SK-N-SH (cell line): ENCODE results near the gene DNM2. TPM values are rescaled to one million over a fixed set of nuclear protein-coding genes. Genes with fewer than 3 reads are reported as not detected.

Source experiments
- CTCF ChIA-PET: fragments of 300-600, 350-600 bp; formaldehyde crosslinking; extraction: SDS; loops from one replicate; lab custom pipeline; 2021; lab: Yijun Ruan, JAX
- POLR2A ChIA-PET: fragments of 350-600 bp; sonication (Branson Sonifier 250); formaldehyde crosslinking; extraction: SDS; loops from one replicate; lab custom pipeline; 2020; ENCODE audit warnings: antibody characterized with exemption, inconsistent platforms; lab: Yijun Ruan, JAX
- DNase-seq: peaks from one replicate; pipeline ENCODE4 v3.0.0; 2012
- H2AFZ ChIP-seq: fragments of 200-600 bp; sonication (generic); 2 replicates; pipeline ENCODE4 v1.8.1; 2016; ENCODE audit warnings: antibody characterized with exemption, mild to moderate bottlenecking, low read depth
- H3F3A ChIP-seq: fragments of 200-600 bp; sonication (generic); replicated peaks from 2 replicates; pipeline ENCODE3; 2016; ENCODE audit warnings: antibody characterized with exemption, mild to moderate bottlenecking; ENCODE audit not compliant: insufficient read depth
- H3K27ac ChIP-seq, 2 experiments: fragments of 200-500 bp in 1 of 2; fragments of 200-600 bp in 1 of 2; sonication (Bioruptor generic) in 1 of 2; sonication (generic), shearing (Covaris generic) in 1 of 2; 2 replicates each; pipeline versions ENCODE4 v1.5.1 to v1.6.1; 2014 to 2016; ENCODE audit warnings: low read depth in 2 of 2, inconsistent platforms in 1 of 2, low read length in 1 of 2, mild to moderate bottlenecking in 1 of 2, mixed read lengths in 1 of 2
- H3K27me3 ChIP-seq: fragments of 200-600 bp; sonication (generic), shearing (Covaris generic); 2 replicates; pipeline ENCODE4 v1.6.1; 2016; ENCODE audit warnings: mixed run types; ENCODE audit not compliant: insufficient read depth
- H3K36me3 ChIP-seq, 2 experiments: fragments of 200-500 bp in 1 of 2; fragments of 200-600 bp in 1 of 2; sonication (Bioruptor generic) in 1 of 2; sonication (generic) in 1 of 2; replicated peaks in 1 of 2; 2 replicates each; pipeline versions ENCODE3 to v1.5.1; 2014 to 2016; ENCODE audit warnings: low read length in 1 of 2, mild to moderate bottlenecking in 1 of 2; ENCODE audit not compliant: insufficient read depth in 2 of 2, control insufficient read depth in 1 of 2
- H3K4me1 ChIP-seq, 2 experiments: fragments of 200-500 bp in 1 of 2; fragments of 200-600 bp in 1 of 2; sonication (Bioruptor generic) in 1 of 2; sonication (generic), shearing (Covaris generic) in 1 of 2; 2 replicates each; pipeline versions ENCODE4 v1.5.1 to v1.6.1; 2014 to 2016; ENCODE audit warnings: low read depth in 1 of 2, low read length in 1 of 2, mixed run types in 1 of 2; ENCODE audit not compliant: insufficient read depth in 2 of 2, control insufficient read depth in 1 of 2
- H3K4me2 ChIP-seq: fragments of 200-600 bp; sonication (generic), shearing (Covaris generic); 2 replicates; pipeline ENCODE4 v1.6.1; 2017; ENCODE audit warnings: mixed run types
- H3K4me3 ChIP-seq, 2 experiments: fragments of 200-500 bp in 1 of 2; fragments of 200-600 bp in 1 of 2; sonication (Bioruptor generic) in 1 of 2; sonication (generic), shearing (Covaris generic) in 1 of 2; 2 replicates each; pipeline versions ENCODE4 v1.5.1 to v1.8.1; 2014 to 2016; ENCODE audit warnings: low read depth in 2 of 2, inconsistent platforms in 1 of 2, low read length in 1 of 2, mild to moderate bottlenecking in 1 of 2, mixed read lengths in 1 of 2, moderate library complexity in 1 of 2
- H3K79me2 ChIP-seq: fragments of 200-600 bp; sonication (generic); 2 replicates; pipeline ENCODE4 v1.8.1; 2017; ENCODE audit warnings: mild to moderate bottlenecking; ENCODE audit not compliant: insufficient read depth
- H3K9ac ChIP-seq: fragments of 200-600 bp; sonication (generic); 2 replicates; pipeline ENCODE4 v1.6.1; 2017; ENCODE audit warnings: mixed run types
- H3K9me2 ChIP-seq: fragments of 200-600 bp; sonication (generic); 2 replicates; pipeline ENCODE4 v1.6.1; 2017; ENCODE audit warnings: mixed run types
- H3K9me3 ChIP-seq: fragments of 200-600 bp; sonication (generic); 2 replicates; pipeline ENCODE4 v1.6.1; 2017; ENCODE audit warnings: mixed run types, mild to moderate bottlenecking, moderate library complexity
- H4K20me1 ChIP-seq: fragments of 200-600 bp; sonication (generic); 2 replicates; pipeline ENCODE4 v1.6.1; 2017; ENCODE audit warnings: mild to moderate bottlenecking, mixed run types; ENCODE audit not compliant: insufficient read depth
- CHD2 ChIP-seq: fragments of 150-350 bp; IDR thresholded peaks from 2 replicates; pipeline ENCODE4 v1.6.1; 2018; ENCODE audit warnings: low read length; ENCODE audit not compliant: partially characterized antibody
- CTCF ChIP-seq: fragments of 200-600 bp; sonication (generic); IDR thresholded peaks from 2 replicates; pipeline ENCODE4 v1.6.1; 2017; ENCODE audit warnings: antibody characterized with exemption, mild to moderate bottlenecking, moderate library complexity
- EP300 ChIP-seq, 2 experiments: IDR thresholded peaks; 2 replicates each; pipeline versions ENCODE4 v1.4.0 to v1.6.1; 2012; ENCODE audit warnings: borderline replicate concordance in 1 of 2, low read depth in 1 of 2, low read length in 1 of 2
- FOSL2 ChIP-seq: IDR thresholded peaks from 2 replicates; pipeline ENCODE4 v1.4.0; 2012; ENCODE audit warnings: low read depth, mild to moderate bottlenecking, moderate library complexity, borderline replicate concordance
- FOXJ3 ChIP-seq: sonication (generic); formaldehyde crosslinking; IDR thresholded peaks from 2 replicates; pipeline ENCODE4 v1.5.1; 2020; ENCODE audit warnings: mild to moderate bottlenecking, missing genetic modification reagents
- FOXM1 ChIP-seq: IDR thresholded peaks from 2 replicates; pipeline ENCODE4 v1.4.0; 2012; ENCODE audit warnings: low read depth, mild to moderate bottlenecking
- GABPA ChIP-seq: IDR thresholded peaks from 2 replicates; pipeline ENCODE4 v1.4.0; 2012; ENCODE audit warnings: low read depth, mild to moderate bottlenecking
- GATA2 ChIP-seq: sonication (generic); formaldehyde crosslinking; IDR thresholded peaks from 2 replicates; pipeline ENCODE4 v1.5.0; 2020; ENCODE audit warnings: mild to moderate bottlenecking, missing genetic modification reagents
- JUND ChIP-seq: IDR thresholded peaks from 2 replicates; pipeline ENCODE4 v1.4.0; 2012
- MEF2A ChIP-seq: IDR thresholded peaks from 2 replicates; pipeline ENCODE4 v1.4.0; 2012; ENCODE audit warnings: low read depth, borderline replicate concordance
- MXI1 ChIP-seq: IDR thresholded peaks from 2 replicates; pipeline ENCODE4 v1.6.1; 2012; ENCODE audit warnings: mild to moderate bottlenecking, low read depth, low read length, improper control_type of control experiment
- PBX3 ChIP-seq: IDR thresholded peaks from 2 replicates; pipeline ENCODE4; 2012
- RAD21 ChIP-seq: IDR thresholded peaks from 2 replicates; pipeline ENCODE4 v1.6.1; 2012; ENCODE audit warnings: mild to moderate bottlenecking, low read length
- RFX5 ChIP-seq: IDR thresholded peaks from 2 replicates; pipeline ENCODE4 v1.6.1; 2012; ENCODE audit warnings: mild to moderate bottlenecking, improper control_type of control experiment, low read length
- RXRA ChIP-seq: IDR thresholded peaks from 2 replicates; pipeline ENCODE4 v1.4.0; 2012; ENCODE audit warnings: low read depth, mild to moderate bottlenecking, borderline replicate concordance
- SIN3A ChIP-seq: IDR thresholded peaks from 2 replicates; pipeline ENCODE4 v1.6.1; 2012; ENCODE audit warnings: low read depth, mild to moderate bottlenecking, low read length, moderate library complexity, borderline replicate concordance
- SMC3 ChIP-seq: IDR thresholded peaks from 2 replicates; pipeline ENCODE4 v1.6.1; 2012; ENCODE audit warnings: low read depth, low read length, improper control_type of control experiment
- TCF12 ChIP-seq: IDR thresholded peaks from 2 replicates; pipeline ENCODE4 v1.4.0; 2012
- USF1 ChIP-seq: IDR thresholded peaks from 2 replicates; pipeline ENCODE4 v1.4.0; 2012; ENCODE audit warnings: low read depth, borderline replicate concordance
- YY1 ChIP-seq: IDR thresholded peaks from 2 replicates; pipeline ENCODE4 v1.4.0; 2012; ENCODE audit warnings: low read depth, mild to moderate bottlenecking
- WGBS: methylation state at CpG from one replicate; pipeline ENCODE4 v1.1.6; 2017; ENCODE audit warnings: low lambda C conversion rate; 5-methylcytosine and 5-hydroxymethylcytosine counted together
- polyA plus RNA-seq, 3 experiments: library from polyadenylated mRNA; depleted of rRNA; stranded (reverse); fragments of >200 nt; gene quantifications; 2 replicates each; pipeline ENCODE4 v1.2.3, GENCODE V29; 2012
- TF ChIP-seq, protein P1 (sequence below): IDR thresholded peaks from 2 replicates; pipeline ENCODE4 v1.4.0; 2012; ENCODE audit warnings: low read depth, borderline replicate concordance

DNM2 gene
- polyA plus RNA-seq, 1 of the 3 experiments (the other 2 are of a cell fraction), result 52.5 TPM

DNA sequence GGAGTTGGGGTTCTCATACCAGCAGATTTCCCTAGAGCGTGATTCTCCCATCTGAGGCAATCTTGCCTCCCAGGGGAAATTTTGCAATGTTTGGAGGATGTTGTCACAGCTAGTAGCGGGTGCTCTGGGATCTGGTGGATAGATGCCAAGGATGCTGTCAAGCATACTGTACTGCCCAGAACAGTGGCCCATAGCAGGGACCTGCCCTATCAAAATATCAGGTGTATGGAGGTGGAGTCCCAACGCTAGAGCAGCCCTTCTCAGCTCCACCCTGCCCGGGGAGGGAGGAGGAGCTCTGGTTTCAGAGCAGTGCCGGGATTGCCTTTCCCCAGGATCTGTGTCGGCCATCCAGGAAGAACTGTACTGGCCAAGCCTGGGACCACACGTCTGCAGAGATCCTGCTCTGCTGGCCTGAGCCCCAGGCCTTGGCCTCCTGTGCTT lies 27.5 kb upstream of the DNM2 start:
- no peak overlapping the region for H3K27ac ChIP-seq
- ChIA-PET CTCF (interaction anchor here (0.7 to 3.2 kb wide), 3 partner anchors 10 to 174 kb away, joined by 3 to 22 read pairs (median 3); partner anchors contain the start of gene QTRT1), POLR2A (no interaction called here)
- 79% methylated on average over 7 of the region's 7 CpGs for WGBS
- no peaks in the 10 kb centered on the region for H3K9me2 ChIP-seq
- no peak for DNase-seq
- no peak overlapping the region for H2AFZ ChIP-seq
- H3K4me1 ChIP-seq, result peaks cover 0 to 7% of the 10 kb centered on the region in 2 experiments; a peak in 1 of 4 replicates
- H3K27me3 ChIP-seq, result no peaks in the 10 kb centered on the region
- no peak overlapping the region for H3K4me3 ChIP-seq
- peaks cover 6% of the 10 kb centered on the region; the same call in 1 of the 2 replicates for H3K79me2 ChIP-seq
- TF ChIP-seq SMC3, result no peak
- TF ChIP-seq MEF2A, result no peak
- no peak for TF ChIP-seq EP300 (IDR thresholded peaks at IDR 0.05; ENCODE audit: borderline replicate concordance in 1 of 2, low read depth in 1 of 2, low read length in 1 of 2)
- no peak for TF ChIP-seq MXI1
- no peak for TF ChIP-seq GABPA
- TF ChIP-seq RFX5, result no peak
- TF ChIP-seq TCF12, result no peak
- no peak for TF ChIP-seq RXRA
- no peak for TF ChIP-seq FOSL2
- TF ChIP-seq CHD2, result no peak
- no peak for TF ChIP-seq RAD21
- no peak for TF ChIP-seq CTCF
- H3K9ac ChIP-seq, result no peak overlapping the region
- peaks cover 87% of the 10 kb centered on the region for H4K20me1 ChIP-seq
- peaks cover 38% of the 10 kb centered on the region for H3F3A ChIP-seq
- H3K9me3 ChIP-seq, result no peaks in the 10 kb centered on the region
- peaks cover 32 to 66% of the 10 kb centered on the region in 2 experiments for H3K36me3 ChIP-seq
- H3K4me2 ChIP-seq, result no peak overlapping the region

DNA sequence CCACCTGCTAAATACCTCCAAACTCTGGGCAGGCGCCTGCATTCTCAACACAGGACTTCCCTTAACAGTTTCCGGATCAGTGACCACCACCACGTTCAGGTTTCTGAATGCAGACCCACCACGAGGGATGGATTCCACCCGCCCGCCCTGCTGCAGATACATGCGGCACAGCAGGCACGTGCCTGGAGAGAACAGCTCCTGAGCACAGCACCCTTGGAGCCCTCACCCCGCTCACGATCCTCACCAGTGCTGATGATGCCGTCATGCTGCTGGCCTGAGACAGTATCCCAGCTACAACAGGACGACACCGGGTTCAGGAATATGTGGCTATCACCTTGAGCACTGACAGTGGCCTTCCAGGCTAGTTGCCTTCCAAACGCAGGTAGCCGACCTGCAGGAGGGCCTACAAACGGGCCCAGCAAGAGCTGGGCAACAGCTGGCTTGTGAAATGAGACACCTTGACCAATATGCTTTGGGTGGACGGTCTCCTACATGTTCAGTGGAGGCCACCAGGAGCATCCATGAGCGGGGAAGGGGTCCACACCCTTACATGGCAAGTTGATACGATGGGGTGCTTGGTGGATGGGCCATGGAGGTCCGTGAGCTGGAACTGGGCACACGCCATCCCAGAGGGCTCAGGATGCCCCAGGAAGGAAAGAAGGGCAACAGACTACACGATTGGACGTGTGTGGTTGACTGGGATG lies 26.5 kb upstream of the DNM2 start:
- POLR2A ChIA-PET, result interaction anchor here (1.2 kb wide), 1 partner anchor 17 kb away, joined by 3 read pairs; no protein-coding TSS in a partner anchor
- CTCF ChIA-PET, result interaction anchor here (0.7 to 2.5 kb wide), 4 partner anchors 9 to 174 kb away, joined by 3 to 14 read pairs (median 5); partner anchors contain the start of gene QTRT1
- no peak for TF ChIP-seq MXI1
- no peak for TF ChIP-seq FOXJ3 (CRISPR knock-in tag)
- no peak for TF ChIP-seq SIN3A
- no peak for TF ChIP-seq TCF12
- TF ChIP-seq JUND, result no peak
- TF ChIP-seq RFX5, result no peak
- TF ChIP-seq EP300 (IDR thresholded peaks at IDR 0.05; ENCODE audit: borderline replicate concordance in 1 of 2, low read depth in 1 of 2, low read length in 1 of 2), result no peak
- TF ChIP-seq YY1, result no peak
- TF ChIP-seq RXRA, result no peak
- no peak for TF ChIP-seq FOXM1
- no peak for TF ChIP-seq GATA2 (CRISPR knock-in tag)
- no peak for TF ChIP-seq PBX3
- TF ChIP-seq, protein P1, sequence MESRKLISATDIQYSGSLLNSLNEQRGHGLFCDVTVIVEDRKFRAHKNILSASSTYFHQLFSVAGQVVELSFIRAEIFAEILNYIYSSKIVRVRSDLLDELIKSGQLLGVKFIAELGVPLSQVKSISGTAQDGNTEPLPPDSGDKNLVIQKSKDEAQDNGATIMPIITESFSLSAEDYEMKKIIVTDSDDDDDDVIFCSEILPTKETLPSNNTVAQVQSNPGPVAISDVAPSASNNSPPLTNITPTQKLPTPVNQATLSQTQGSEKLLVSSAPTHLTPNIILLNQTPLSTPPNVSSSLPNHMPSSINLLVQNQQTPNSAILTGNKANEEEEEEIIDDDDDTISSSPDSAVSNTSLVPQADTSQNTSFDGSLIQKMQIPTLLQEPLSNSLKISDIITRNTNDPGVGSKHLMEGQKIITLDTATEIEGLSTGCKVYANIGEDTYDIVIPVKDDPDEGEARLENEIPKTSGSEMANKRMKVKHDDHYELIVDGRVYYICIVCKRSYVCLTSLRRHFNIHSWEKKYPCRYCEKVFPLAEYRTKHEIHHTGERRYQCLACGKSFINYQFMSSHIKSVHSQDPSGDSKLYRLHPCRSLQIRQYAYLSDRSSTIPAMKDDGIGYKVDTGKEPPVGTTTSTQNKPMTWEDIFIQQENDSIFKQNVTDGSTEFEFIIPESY, result no peak
- TF ChIP-seq CHD2, result no peak
- TF ChIP-seq GABPA, result no peak
- TF ChIP-seq MEF2A, result no peak
- TF ChIP-seq RAD21, result no peak
- TF ChIP-seq USF1, result no peak

More for the DNA sequence above, 26.5 kb upstream of the DNM2 start:
- Histone ChIP-seq H3K27ac (no peak overlapping the region), H3K4me2 (no peak overlapping the region), H3F3A (peaks cover 42% of the 10 kb centered on the region), H3K79me2 (no peaks in the 10 kb centered on the region; the same call in 1 of the 2 replicates), H3K9ac (no peak overlapping the region), H3K9me3 (no peaks in the 10 kb centered on the region), H3K36me3 (peaks cover 26 to 56% of the 10 kb centered on the region in 2 experiments), H2AFZ (no peak overlapping the region), H4K20me1 (peaks cover 82% of the 10 kb centered on the region), H3K4me1 (peaks cover 0 to 10% of the 10 kb centered on the region in 2 experiments; a peak in 1 of 4 replicates), H3K27me3 (no peaks in the 10 kb centered on the region), H3K4me3 (no peak overlapping the region), H3K9me2 (no peaks in the 10 kb centered on the region)
- WGBS, result 90% methylated on average over 11 of the region's 23 CpGs
- no peak for DNase-seq
